Osteocyte (in vitro differentiated cells): ENCODE measurements around the gene INSIG2. TPM values are rescaled to one million over a fixed set of nuclear protein-coding genes. Genes with fewer than 3 reads are reported as not detected.

Experiments
- DNase-seq: peaks from one replicate; pipeline ENCODE4 v3.0.0; 2021; ENCODE audit warnings: mixed read lengths; ENCODE audit not compliant: unreplicated experiment; ENCODE audit errors: extremely low spot score
- H3K27ac Mint-ChIP-seq: one replicate; pipeline ENCODE4 v1.8.0; 2021; ENCODE audit warnings: mild to moderate bottlenecking, mixed read lengths; ENCODE audit not compliant: unreplicated experiment
- H3K27me3 Mint-ChIP-seq: one replicate; pipeline ENCODE4 v1.8.0; 2021; ENCODE audit warnings: mixed read lengths; ENCODE audit not compliant: unreplicated experiment
- H3K36me3 Mint-ChIP-seq: one replicate; pipeline ENCODE4 v1.8.0; 2021; ENCODE audit warnings: mixed read lengths; ENCODE audit not compliant: unreplicated experiment
- H3K4me1 Mint-ChIP-seq: one replicate; pipeline ENCODE4 v1.8.0; 2021; ENCODE audit warnings: mixed read lengths; ENCODE audit not compliant: unreplicated experiment
- H3K4me3 Mint-ChIP-seq: one replicate; pipeline ENCODE4 v1.8.0; 2021; ENCODE audit warnings: mild to moderate bottlenecking, moderate library complexity, mixed read lengths; ENCODE audit not compliant: unreplicated experiment
- H3K9me3 Mint-ChIP-seq: one replicate; pipeline ENCODE4 v1.8.0; 2021; ENCODE audit warnings: mixed read lengths; ENCODE audit not compliant: unreplicated experiment
- CTCF ChIP-seq: fragments of 200-600 bp; sonication (generic); IDR thresholded peaks from 2 replicates; pipeline ENCODE4 v1.5.0; 2021; ENCODE audit warnings: antibody characterized with exemption, mild to moderate bottlenecking, moderate library complexity
- total RNA-seq: library from RNA; stranded (reverse); gene quantifications from 2 replicates; pipeline ENCODE4 v1.2.1, GENCODE V29; 2021

Gene INSIG2
- total RNA-seq, 1 donor from 2014 or later: 16.7 TPM

DNA sequence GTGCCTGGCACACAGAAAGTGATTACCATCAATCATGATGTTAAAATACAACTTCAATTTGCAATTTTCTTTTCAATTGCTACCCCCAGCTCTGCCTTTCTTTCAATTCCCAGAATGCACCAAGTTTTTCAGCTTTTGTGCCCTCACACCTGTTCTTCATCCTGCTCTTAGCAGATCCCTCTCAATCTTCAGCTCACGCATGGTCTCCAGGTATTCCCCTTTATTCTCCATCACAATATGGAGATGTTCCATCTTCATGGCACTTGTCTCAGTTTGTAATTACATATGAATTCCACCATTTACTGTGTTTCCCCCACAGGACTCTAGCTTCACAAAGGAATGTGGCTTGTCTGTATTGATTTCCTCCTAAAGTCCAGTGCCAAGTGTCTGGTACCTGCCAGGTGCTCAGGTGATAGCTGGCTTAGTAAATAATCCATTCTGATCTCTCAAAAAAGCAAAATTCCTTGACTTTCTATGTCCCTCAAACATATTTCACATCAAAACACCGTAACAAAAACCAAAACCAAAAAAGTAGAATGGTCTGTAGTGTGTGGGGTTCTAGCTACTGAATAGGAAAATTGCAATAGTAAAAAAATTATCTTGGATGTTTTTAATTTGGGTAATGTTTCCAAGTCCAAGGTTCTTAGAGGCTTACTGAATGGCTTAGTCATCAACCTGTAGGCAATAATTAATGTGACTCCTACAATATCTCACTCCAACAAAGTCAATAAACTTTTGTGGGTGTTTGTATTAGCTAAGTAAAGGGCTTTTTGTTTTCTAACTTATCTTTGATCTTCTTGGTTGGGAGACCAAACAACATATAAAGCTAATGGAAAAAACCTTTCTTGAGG is 2.9 kb upstream of the INSIG2 start:
- DNase-seq: no peak
- Mint-ChIP-seq H3K27ac (no peak overlapping the region), H3K27me3 (peaks cover 59% of the 10 kb centered on the region), H3K4me1 (peaks cover 11% of the 10 kb centered on the region), H3K4me3 (no peak overlapping the region), H3K36me3 (no peaks in the 10 kb centered on the region), H3K9me3 (no peaks in the 10 kb centered on the region)
- no peak for TF ChIP-seq CTCF

DNA sequence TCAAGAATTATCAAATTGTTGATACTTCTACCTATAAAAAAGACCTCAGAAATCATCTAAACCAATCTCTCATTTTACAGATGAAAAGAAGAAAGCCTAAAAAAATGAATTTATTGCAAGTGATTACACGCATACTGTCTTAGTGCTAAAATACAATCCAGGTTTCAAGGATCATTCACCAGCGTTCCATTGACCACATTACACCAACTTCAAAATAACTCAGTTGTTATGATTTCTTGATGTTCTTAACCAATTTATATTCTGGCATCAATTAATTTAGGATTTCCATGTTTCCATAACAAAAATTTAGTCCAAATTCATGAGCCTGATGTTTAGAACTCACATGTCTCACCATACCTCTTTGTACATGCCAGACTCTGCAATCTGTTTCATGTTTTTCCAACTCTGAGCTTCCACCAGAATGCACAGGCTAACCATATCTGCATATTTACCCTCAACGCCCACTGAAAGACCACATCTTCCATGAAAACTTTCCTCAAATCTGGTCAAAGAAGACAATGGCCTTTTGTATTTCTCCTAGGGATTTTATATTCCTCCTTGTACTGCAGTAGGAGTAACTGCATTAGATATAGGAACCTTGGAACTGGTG is 2.1 kb upstream of the INSIG2 start:
- Mint-ChIP-seq H3K4me3 (no peak overlapping the region), H3K4me1 (peaks cover 15% of the 10 kb centered on the region), H3K9me3 (no peaks in the 10 kb centered on the region), H3K27ac (no peak overlapping the region), H3K27me3 (peaks cover 52% of the 10 kb centered on the region), H3K36me3 (no peaks in the 10 kb centered on the region)
- DNase-seq: no peak
- no peak for TF ChIP-seq CTCF

DNA sequence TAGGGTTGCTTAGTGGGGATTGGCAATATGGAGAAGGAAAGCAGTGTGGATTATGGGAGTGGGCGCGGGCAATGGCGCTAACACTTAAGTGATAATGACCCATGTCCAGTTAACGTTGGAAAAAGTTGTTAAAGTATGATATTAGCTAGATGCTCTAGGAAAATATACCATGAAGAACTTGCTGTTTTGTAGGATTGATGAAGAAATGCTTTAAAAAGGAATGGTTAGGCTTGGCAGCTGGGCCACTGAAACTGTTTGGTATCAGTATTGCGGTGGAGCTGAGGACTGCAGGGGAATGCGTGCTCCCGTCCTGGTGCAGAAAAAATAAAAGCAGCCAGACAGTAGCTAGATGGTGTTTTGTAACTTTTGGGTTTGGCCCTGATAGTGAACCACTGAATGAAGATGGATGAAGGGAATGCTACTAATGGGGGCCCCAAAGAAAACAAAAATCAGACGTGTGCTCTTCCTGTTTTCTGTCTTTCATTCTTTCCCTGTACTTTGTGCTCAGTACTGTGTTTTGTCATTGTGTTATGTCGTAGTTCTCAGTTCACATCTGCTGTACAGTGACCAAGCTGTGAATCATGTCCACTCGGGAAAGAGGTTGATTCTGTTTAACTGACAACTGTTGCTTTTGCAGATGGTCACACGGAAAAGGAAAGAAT is 999 bp downstream of the INSIG2 start:
- Mint-ChIP-seq H3K9me3 (no peaks in the 10 kb centered on the region), H3K27ac (peak overlapping the region; percentile 1), H3K4me1 (peaks cover 31% of the 10 kb centered on the region), H3K27me3 (peaks cover 23% of the 10 kb centered on the region), H3K36me3 (no peaks in the 10 kb centered on the region), H3K4me3 (peak overlapping the region; percentile 95)
- no peak for DNase-seq
- TF ChIP-seq CTCF: peak; percentile 35

GRCh38 chr2:118090387-118091139 is 2.3 kb downstream of the INSIG2 start:
- Mint-ChIP-seq H3K4me1 (peaks cover 34% of the 10 kb centered on the region), H3K4me3 (no peak overlapping the region), H3K27ac (no peak overlapping the region), H3K27me3 (peaks cover 10% of the 10 kb centered on the region), H3K36me3 (no peaks in the 10 kb centered on the region), H3K9me3 (no peaks in the 10 kb centered on the region)
- TF ChIP-seq CTCF: no peak
- no peak for DNase-seq
